PC-3 (cell line): ENCODE results near the gene NUDT8.

Experiments
- CTCF ChIP-seq: fragments of 300-600 bp; sonication (generic); conservative IDR thresholded peaks from 2 replicates; pipeline ENCODE4 v1.5.1; 2017; ENCODE audit warnings: antibody characterized with exemption, low read depth, mild to moderate bottlenecking, low read length
- EZH2 ChIP-seq: fragments of 300-600 bp; sonication (generic); IDR thresholded peaks from one replicate; pipeline ENCODE4 v1.6.1; 2017; ENCODE audit warnings: antibody characterized with exemption, mild to moderate bottlenecking, low read length; ENCODE audit not compliant: unreplicated experiment
- EZH2phosphoT487 ChIP-seq: fragments of 300-600 bp; sonication (generic); IDR thresholded peaks from 2 replicates; pipeline ENCODE4 v1.6.1; 2018; ENCODE audit warnings: mild to moderate bottlenecking, antibody characterized with exemption, low read length, borderline replicate concordance

GRCh38 chr11:67632175-67632981 is 2.6 kb upstream of the NUDT8 start:
- TF ChIP-seq CTCF (no peak), EZH2 (no peak), EZH2phosphoT487 (no peak)
